H1 (cell line): ENCODE results near the gene CACNA2D1. TPM values are rescaled to one million over a fixed set of nuclear protein-coding genes. Genes with fewer than 3 reads are reported as not detected.

Experiments used
- CTCF ChIA-PET: fragments of 300-600 bp; sonication (Branson Sonifier 250); formaldehyde crosslinking; loops from one replicate; lab custom pipeline; 2021; ENCODE audit not compliant: partially characterized antibody; lab: Charles Lee
- POLR2A ChIA-PET: fragments of 300-600 bp; sonication (Branson Sonifier 250); formaldehyde crosslinking; loops from one replicate; lab custom pipeline; 2021; ENCODE audit warnings: inconsistent platforms; ENCODE audit not compliant: partially characterized antibody; lab: Charles Lee
- DNase-seq, 2 experiments: peaks; one replicate each; pipeline versions ENCODE4 v3.0.0 to v3.0.0-alpha.2; 2010 to 2022; ENCODE audit warnings: low spot score in 2 of 2, low read depth in 1 of 2, mixed read lengths in 1 of 2
- FAIRE-seq: peaks from 2 replicates; lab custom pipeline; 2011; peaks lifted over from hg19 to GRCh38; lab: Jason Lieb, UNC
- H2AFZ ChIP-seq: 2 replicates; pipeline ENCODE4 v1.8.1; 2012; ENCODE audit warnings: low read length, inconsistent platforms
- H2AK5ac ChIP-seq: 2 replicates; pipeline ENCODE4 v1.6.1; 2013; ENCODE audit warnings: low read depth, low read length
- H2BK120ac ChIP-seq: replicated peaks from 2 replicates; pipeline ENCODE3; 2013; ENCODE audit warnings: low read depth, low read length, inconsistent platforms
- H2BK12ac ChIP-seq: 2 replicates; pipeline ENCODE4 v1.6.1; 2013; ENCODE audit warnings: low read depth, low read length
- H2BK15ac ChIP-seq: 2 replicates; pipeline ENCODE4 v1.6.1; 2013; ENCODE audit warnings: low read length
- H2BK20ac ChIP-seq: 2 replicates; pipeline ENCODE4 v1.6.1; 2013; ENCODE audit warnings: low read length
- H2BK5ac ChIP-seq: 2 replicates; pipeline ENCODE4 v1.6.1; 2013; ENCODE audit warnings: low read depth, low read length
- H3K14ac ChIP-seq: 2 replicates; pipeline ENCODE4 v1.6.1; 2013; ENCODE audit warnings: inconsistent platforms; ENCODE audit not compliant: insufficient read length
- H3K18ac ChIP-seq: 2 replicates; pipeline ENCODE4 v1.6.1; 2013; ENCODE audit warnings: low read length; ENCODE audit errors: extremely low read depth
- H3K23ac ChIP-seq: 2 replicates; pipeline ENCODE4 v1.6.1; 2013; ENCODE audit warnings: inconsistent platforms; ENCODE audit not compliant: insufficient read length
- H3K23me2 ChIP-seq: 2 replicates; pipeline ENCODE4 v1.6.1; 2013; ENCODE audit warnings: low read depth, low read length
- H3K27ac ChIP-seq: 2 replicates; pipeline ENCODE4 v1.6.1; 2011; ENCODE audit warnings: low read depth, low read length, inconsistent platforms
- H3K27me3 ChIP-seq, 4 experiments: replicated peaks in 1 of 4; 1 replicate in 1 of 4; 2 replicates in 3 of 4; pipeline versions ENCODE4 v1.6.1 to v1.8.1; 2011 to 2013; ENCODE audit warnings: low read length in 3 of 4, mild to moderate bottlenecking in 3 of 4, inconsistent platforms in 2 of 4, mixed read lengths in 2 of 4, moderate library complexity in 1 of 4; ENCODE audit not compliant: control insufficient read depth in 3 of 4, insufficient read depth in 3 of 4; ENCODE audit errors: extremely low read depth in 1 of 4
- H3K36me3 ChIP-seq, 4 experiments: 2 replicates each; pipeline versions ENCODE4 v1.6.1 to v1.8.1; 2011 to 2013; ENCODE audit warnings: mild to moderate bottlenecking in 4 of 4, low read length in 3 of 4, moderate library complexity in 2 of 4, control low read depth in 1 of 4, inconsistent platforms in 1 of 4; ENCODE audit not compliant: insufficient read depth in 4 of 4, control insufficient read depth in 2 of 4
- H3K4ac ChIP-seq: replicated peaks from 2 replicates; pipeline ENCODE3; 2013; ENCODE audit warnings: low read length, low read depth, mixed read lengths, inconsistent platforms; ENCODE audit not compliant: insufficient read length
- H3K4me1 ChIP-seq, 4 experiments: replicated peaks in 1 of 4; 1 replicate in 1 of 4; 2 replicates in 3 of 4; pipeline versions ENCODE4 v1.6.1 to v1.8.1; 2011 to 2013; ENCODE audit warnings: low read length in 3 of 4, inconsistent platforms in 2 of 4, mixed read lengths in 1 of 4; ENCODE audit not compliant: insufficient read depth in 4 of 4, control insufficient read depth in 3 of 4
- H3K4me2 ChIP-seq, 2 experiments: 2 replicates each; pipeline versions ENCODE4 v1.6.1 to v1.8.1; 2011 to 2013; ENCODE audit warnings: low read depth in 2 of 2, low read length in 2 of 2, control low read depth in 1 of 2, inconsistent platforms in 1 of 2, mild to moderate bottlenecking in 1 of 2; ENCODE audit not compliant: insufficient read depth in 1 of 2
- H3K4me3 ChIP-seq, 4 experiments: fragments of 200-600, 300-600 bp in 1 of 4; sonication (generic), shearing (Covaris generic), sonication (Bioruptor Twin) in 1 of 4; 2 replicates each; pipeline versions ENCODE4 v1.5.1 to v1.8.1; 2011 to 2016; ENCODE audit warnings: low read length in 4 of 4, low read depth in 3 of 4, control low read depth in 2 of 4, inconsistent platforms in 2 of 4, mild to moderate bottlenecking in 2 of 4, mixed read lengths in 1 of 4, moderate library complexity in 1 of 4; ENCODE audit not compliant: insufficient read depth in 2 of 4; ENCODE audit errors: extremely low read depth in 1 of 4
- H3K56ac ChIP-seq: replicated peaks from 2 replicates; pipeline ENCODE3; 2013; ENCODE audit warnings: low read depth, mild to moderate bottlenecking, mixed read lengths, low read length, inconsistent platforms; ENCODE audit not compliant: insufficient read length
- H3K79me1 ChIP-seq: 2 replicates; pipeline ENCODE4 v1.6.1; 2013; ENCODE audit warnings: low read depth, low read length, control low read depth
- H3K79me2 ChIP-seq, 2 experiments: 2 replicates each; pipeline versions ENCODE4 v1.6.1 to v1.8.1; 2012 to 2013; ENCODE audit warnings: low read length in 2 of 2, mild to moderate bottlenecking in 2 of 2, inconsistent platforms in 1 of 2; ENCODE audit not compliant: insufficient read depth in 2 of 2, control insufficient read depth in 1 of 2
- H3K9ac ChIP-seq, 4 experiments: replicated peaks in 1 of 4; 1 replicate in 1 of 4; 2 replicates in 3 of 4; pipeline versions ENCODE4 v1.6.1 to v1.8.1; 2011 to 2013; ENCODE audit warnings: low read depth in 3 of 4, low read length in 3 of 4, control low read depth in 2 of 4, mild to moderate bottlenecking in 2 of 4, moderate library complexity in 2 of 4, inconsistent platforms in 1 of 4; ENCODE audit errors: extremely low read depth in 1 of 4
- H3K9me3 ChIP-seq, 2 experiments: 2 replicates each; pipeline versions ENCODE4 v1.6.1 to v1.8.1; 2012 to 2013; ENCODE audit warnings: mild to moderate bottlenecking in 2 of 2, moderate library complexity in 2 of 2, control low read depth in 1 of 2, inconsistent platforms in 1 of 2, low read depth in 1 of 2, low read length in 1 of 2, mixed read lengths in 1 of 2; ENCODE audit not compliant: insufficient read depth in 2 of 2
- H4K20me1 ChIP-seq, 2 experiments: replicated peaks in 1 of 2; 2 replicates each; pipeline versions ENCODE3 to v1.8.1; 2011 to 2013; ENCODE audit warnings: inconsistent platforms in 2 of 2, low read length in 2 of 2, mild to moderate bottlenecking in 1 of 2; ENCODE audit not compliant: insufficient read depth in 2 of 2, control insufficient read depth in 1 of 2
- H4K5ac ChIP-seq: 2 replicates; pipeline ENCODE4 v1.6.1; 2013; ENCODE audit warnings: low read length, low read depth, mixed read lengths, inconsistent platforms; ENCODE audit not compliant: insufficient read length
- H4K8ac ChIP-seq: 2 replicates; pipeline ENCODE4 v1.8.0; 2013; ENCODE audit warnings: mild to moderate bottlenecking, moderate library complexity, low read length, inconsistent platforms; ENCODE audit not compliant: insufficient read depth; ENCODE audit errors: extremely low read depth
- H4K91ac ChIP-seq: replicated peaks from 2 replicates; pipeline ENCODE3; 2013; ENCODE audit warnings: low read length, mixed read lengths, inconsistent platforms; ENCODE audit not compliant: insufficient read length
- CBX5 ChIP-seq: fragments of 300-800, 300-1000 bp; sonication (generic); IDR thresholded peaks from 2 replicates; pipeline ENCODE4 v1.7.1; 2016; ENCODE audit warnings: antibody characterized with exemption, low read length, low read depth
- EP300 ChIP-seq, 2 experiments: IDR thresholded peaks; 1 replicate in 1 of 2; 2 replicates in 1 of 2; pipeline ENCODE4 v1.6.1; 2011 to 2012; ENCODE audit warnings: low read depth in 2 of 2, low read length in 2 of 2, mild to moderate bottlenecking in 2 of 2, borderline replicate concordance in 1 of 2, inconsistent platforms in 1 of 2, moderate library complexity in 1 of 2
- GABPA ChIP-seq: IDR thresholded peaks from 2 replicates; pipeline ENCODE4 v1.6.1; 2011; ENCODE audit warnings: mild to moderate bottlenecking, low read length, moderate library complexity, borderline replicate concordance; ENCODE audit not compliant: insufficient read depth
- JUND ChIP-seq: IDR thresholded peaks from 2 replicates; pipeline ENCODE4 v1.6.1; 2011; ENCODE audit warnings: mild to moderate bottlenecking, improper control_type of control experiment, low read length
- KDM1A ChIP-seq: fragments of 200-600, 300-600 bp; sonication (generic); IDR thresholded peaks from 2 replicates; pipeline ENCODE4 v1.7.1; 2016; ENCODE audit warnings: mild to moderate bottlenecking, low read length, borderline replicate concordance
- MAX ChIP-seq: IDR thresholded peaks from 2 replicates; pipeline ENCODE4 v1.6.1; 2012; ENCODE audit warnings: inconsistent platforms
- RNF2 ChIP-seq: fragments of 200-900, 300-1000 bp; sonication (generic); IDR thresholded peaks from 2 replicates; pipeline ENCODE4 v1.7.1; 2016; ENCODE audit warnings: borderline replicate concordance, low read depth, mild to moderate bottlenecking, antibody characterized with exemption, low read length; ENCODE audit not compliant: poor library complexity, severe bottlenecking; ENCODE audit errors: missing control alignments
- RXRA ChIP-seq: IDR thresholded peaks from 2 replicates; pipeline ENCODE4 v1.6.1; 2011; ENCODE audit warnings: low read depth, mild to moderate bottlenecking, low read length, moderate library complexity; ENCODE audit not compliant: insufficient read depth
- SIN3A ChIP-seq, 2 experiments: IDR thresholded peaks in 1 of 2; conservative IDR thresholded peaks in 1 of 2; 2 replicates each; pipeline ENCODE4 v1.6.1; 2011 to 2012; ENCODE audit warnings: low read length in 2 of 2, improper control_type of control experiment in 1 of 2, low read depth in 1 of 2, mild to moderate bottlenecking in 1 of 2
- SIX5 ChIP-seq: IDR thresholded peaks from 2 replicates; pipeline ENCODE4 v1.6.1; 2011; ENCODE audit warnings: mild to moderate bottlenecking, low read depth, low read length
- WGBS, 2 experiments: shearing (Covaris generic) in 1 of 2; methylation state at CpG; one replicate each; pipeline versions ENCODE4 v1.1.6 to v1.1.7; 2013 to 2015; ENCODE audit warnings: low lambda C conversion rate in 2 of 2, mixed read lengths in 2 of 2, inconsistent platforms in 1 of 2, low coverage in 1 of 2, missing lambda C conversion rate in 1 of 2; ENCODE audit not compliant: insufficient replicate concordance in 2 of 2, insufficient coverage in 1 of 2, insufficient read length in 1 of 2; ENCODE audit errors: extremely low coverage in 1 of 2, missing lambda C conversion rate in 1 of 2; 5-methylcytosine and 5-hydroxymethylcytosine counted together
- polyA plus RNA-seq, 7 experiments: library from polyadenylated mRNA; depleted of rRNA in 3 of 7; stranded (reverse) in 5 of 7; unstranded in 2 of 7; fragments of >200 nt in 5 of 7; fragments of 200-250 nt in 2 of 7; gene quantifications; 1 replicate in 5 of 7; 2 replicates in 1 of 7; 4 replicates in 1 of 7; pipeline versions ENCODE4 v1.2.1 to v1.2.3, GENCODE V29; 2011 to 2013; ENCODE audit warnings: missing spikeins in 2 of 7, mixed read lengths in 2 of 7
- total RNA-seq: library from RNA; stranded (reverse); fragmentation: NEBNext Ultra II Directional; extraction: Animal tissue kit (Norgen Biotek cat#: 25700); gene quantifications from 2 replicates; pipeline ENCODE4 v1.2.1, GENCODE V29; 2021

Gene CACNA2D1
- total and polyA plus RNA-seq, 2 of the 8 experiments (the other 6 are each of a cell fraction or from before 2014, with no cell fraction given) = 4.3 to 27.3 TPM

GRCh38 chr7:82393840-82394220 is 49.7 kb downstream of the CACNA2D1 start:
- peaks cover 0 to 21% of the 10 kb centered on the region in 2 experiments; a peak in 2 of 4 replicates for H3K79me2 ChIP-seq
- H4K5ac ChIP-seq = no peak overlapping the region
- no peak for DNase-seq
- no peak overlapping the region for H2BK120ac ChIP-seq
- no peak overlapping the region for H3K4ac ChIP-seq
- H3K9me3 ChIP-seq = no peaks in the 10 kb centered on the region
- H3K18ac ChIP-seq = no peak overlapping the region
- H3K79me1 ChIP-seq = no peaks in the 10 kb centered on the region
- H3K4me3 ChIP-seq = no peak overlapping the region
- ChIA-PET POLR2A (no interaction called here), CTCF (no interaction called here)
- H3K27me3 ChIP-seq = no peaks in the 10 kb centered on the region
- H4K20me1 ChIP-seq = no peaks in the 10 kb centered on the region
- WGBS, 2 experiments = 81% methylated on average over 2 of the region's 2 CpGs; no CpG with 5 or more reads in 1 of the 2 experiments
- H2BK12ac ChIP-seq = no peak overlapping the region
- no peaks in the 10 kb centered on the region for H3K36me3 ChIP-seq
- H4K91ac ChIP-seq = no peak overlapping the region
- H2BK5ac ChIP-seq = no peak overlapping the region
- H3K23ac ChIP-seq = no peak overlapping the region
- no peak for FAIRE-seq
- no peak overlapping the region for H2AK5ac ChIP-seq
- TF ChIP-seq CBX5 = no peak
- TF ChIP-seq MAX = no peak
- no peak for TF ChIP-seq GABPA
- no peak for TF ChIP-seq JUND
- no peak for TF ChIP-seq SIN3A (conservative IDR thresholded peaks at IDR 0.05 in 1 of 2, IDR thresholded peaks at IDR 0.05 in 1 of 2; ENCODE audit: low read depth in 1 of 2, low read length in 2 of 2)
- TF ChIP-seq SIX5 = no peak
- TF ChIP-seq RNF2 = no peak
- no peak for TF ChIP-seq KDM1A
- no peak for TF ChIP-seq EP300 (IDR thresholded peaks at IDR 0.05; ENCODE audit: borderline replicate concordance in 1 of 2, low read depth in 2 of 2, low read length in 2 of 2)
- TF ChIP-seq RXRA = no peak
- H2BK20ac ChIP-seq = no peak overlapping the region
- no peak overlapping the region for H3K27ac ChIP-seq
- no peak overlapping the region for H2AFZ ChIP-seq
- H3K14ac ChIP-seq = no peak overlapping the region
- peaks cover 2 to 8% (median 5%) of the 10 kb centered on the region in 4 experiments; a peak in 6 of 7 replicates for H3K4me1 ChIP-seq
- H3K9ac ChIP-seq = no peak overlapping the region
- H3K56ac ChIP-seq = no peak overlapping the region
- H4K8ac ChIP-seq = no peak overlapping the region
- H3K23me2 ChIP-seq = no peaks in the 10 kb centered on the region
- H2BK15ac ChIP-seq = no peak overlapping the region
- H3K4me2 ChIP-seq = no peak overlapping the region
